Upper lobe of left lung (tissue), 4 donors: Measurements from ENCODE around the gene CCDC181.

Experiments
- POLR2A ChIP-seq, 4 donors: fragments of 450-650 bp; IDR thresholded peaks; one replicate each; pipeline ENCODE4 v1.5.1; 2016 to 2017; ENCODE audit warnings: antibody characterized with exemption in 4 of 4, mild to moderate bottlenecking in 2 of 4
- POLR2AphosphoS5 ChIP-seq, 2 donors: sonication (generic); formaldehyde crosslinking; IDR thresholded peaks; one replicate each; pipeline ENCODE4 v1.5.1; 2017; ENCODE audit warnings: antibody characterized with exemption in 2 of 2
- TF ChIP-seq, protein P1 (sequence below), 6 experiments: fragments of 450-650 bp in 4 of 6; fragments of 200-600 bp in 2 of 6; sonication (generic) in 2 of 6; IDR thresholded peaks; one replicate each; pipeline ENCODE4 v1.5.1; 2016 to 2019; ENCODE audit warnings: antibody characterized with exemption in 6 of 6

DNA sequence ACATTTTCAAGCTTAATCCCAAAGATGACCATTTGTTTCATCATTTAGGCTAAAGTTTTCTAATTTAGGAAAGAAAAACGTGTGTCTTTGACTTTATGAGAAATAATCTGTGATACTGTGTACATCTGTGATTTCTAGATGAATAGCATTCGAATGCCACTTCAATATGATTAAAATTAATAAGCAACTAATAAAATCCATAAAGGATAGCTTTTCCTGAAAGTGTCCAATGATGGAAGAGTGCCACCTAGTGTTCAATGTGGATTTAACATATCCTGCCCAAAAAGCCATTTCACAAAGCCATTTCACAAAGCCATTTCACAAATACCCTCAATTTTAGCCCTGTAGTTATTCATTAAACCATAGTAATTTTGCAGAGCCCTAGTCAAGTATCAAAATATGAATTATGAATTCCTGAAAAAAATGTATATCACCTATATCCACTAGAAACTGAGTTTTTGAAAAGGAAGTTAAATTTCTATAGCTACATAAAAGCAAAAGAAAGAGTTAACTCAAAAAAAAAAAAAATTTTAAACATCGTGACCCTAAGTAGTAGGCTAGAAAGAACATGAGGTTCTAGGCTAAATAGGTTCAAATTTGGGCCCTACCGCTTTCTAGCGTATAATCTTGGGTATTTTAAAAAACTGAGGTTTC, 78.8 kb downstream of the CCDC181 start:
- TF ChIP-seq POLR2A (IDR thresholded peaks at IDR 0.05) (no peak), POLR2AphosphoS5 (IDR thresholded peaks at IDR 0.05) (no peak)
- TF ChIP-seq, protein P1, sequence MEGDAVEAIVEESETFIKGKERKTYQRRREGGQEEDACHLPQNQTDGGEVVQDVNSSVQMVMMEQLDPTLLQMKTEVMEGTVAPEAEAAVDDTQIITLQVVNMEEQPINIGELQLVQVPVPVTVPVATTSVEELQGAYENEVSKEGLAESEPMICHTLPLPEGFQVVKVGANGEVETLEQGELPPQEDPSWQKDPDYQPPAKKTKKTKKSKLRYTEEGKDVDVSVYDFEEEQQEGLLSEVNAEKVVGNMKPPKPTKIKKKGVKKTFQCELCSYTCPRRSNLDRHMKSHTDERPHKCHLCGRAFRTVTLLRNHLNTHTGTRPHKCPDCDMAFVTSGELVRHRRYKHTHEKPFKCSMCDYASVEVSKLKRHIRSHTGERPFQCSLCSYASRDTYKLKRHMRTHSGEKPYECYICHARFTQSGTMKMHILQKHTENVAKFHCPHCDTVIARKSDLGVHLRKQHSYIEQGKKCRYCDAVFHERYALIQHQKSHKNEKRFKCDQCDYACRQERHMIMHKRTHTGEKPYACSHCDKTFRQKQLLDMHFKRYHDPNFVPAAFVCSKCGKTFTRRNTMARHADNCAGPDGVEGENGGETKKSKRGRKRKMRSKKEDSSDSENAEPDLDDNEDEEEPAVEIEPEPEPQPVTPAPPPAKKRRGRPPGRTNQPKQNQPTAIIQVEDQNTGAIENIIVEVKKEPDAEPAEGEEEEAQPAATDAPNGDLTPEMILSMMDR (IDR thresholded peaks at IDR 0.05), result peak; percentile 66 to 80 (median 78)
